ENCODE measurements around the gene DMAC2. TPM values are rescaled to one million over a fixed set of nuclear protein-coding genes. Genes with fewer than 3 reads are reported as not detected.
"Not testable (repeated sequence)": the region's sequence is repeated elsewhere in the genome, so short reads cannot be mapped to it uniquely, and the experiment has no call there.

Gene DMAC2
- polyA plus RNA-seq (2014; cell fraction: cytosol; rRNA removed), result 67.5 and 81.8 TPM in 2 replicates
- polyA plus RNA-seq (2014; cell fraction: nucleus; rRNA removed), result 28.4 and 38.2 TPM in 2 replicates

DNA sequence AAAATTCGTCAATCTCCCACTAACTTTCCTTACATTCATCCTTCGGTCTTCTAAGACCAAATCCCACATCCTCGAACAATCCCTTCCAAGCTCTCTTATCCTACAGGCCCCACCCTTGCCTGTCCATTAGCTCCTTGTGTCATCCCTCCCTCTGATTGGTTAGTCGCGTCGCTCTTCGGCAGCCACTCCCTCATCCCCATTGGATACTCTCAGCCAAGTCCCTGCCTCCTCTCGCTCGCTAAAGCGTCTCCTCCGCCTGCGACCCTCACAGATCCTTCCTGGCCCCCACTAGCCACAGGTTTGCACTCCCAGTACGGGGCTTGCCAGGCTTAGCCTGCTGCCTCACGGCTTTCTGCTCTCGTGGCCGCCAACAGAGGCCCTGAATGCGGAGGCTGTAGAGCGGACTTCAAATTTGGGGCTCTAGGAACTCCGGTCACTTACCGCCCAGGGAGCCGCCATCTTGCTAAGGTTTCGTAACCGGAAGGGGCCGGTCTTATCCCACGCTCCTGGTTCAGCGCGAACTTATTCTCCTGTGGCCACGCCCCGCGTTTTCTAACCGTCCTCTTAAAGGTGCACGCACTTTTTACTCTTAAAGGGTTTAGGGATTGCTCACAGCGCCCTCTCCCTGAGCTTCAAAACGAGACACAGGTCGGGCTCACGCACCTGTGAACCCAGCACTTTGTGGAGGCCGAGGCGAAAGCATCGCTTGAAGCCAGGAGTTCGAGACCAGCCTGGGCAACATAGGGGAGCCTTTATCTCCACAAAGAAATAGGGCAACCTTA lies at the start of gene DMAC2:
Gene DMAC2, minus strand, starts transcription at position 472 of the 782 bp plus-strand sequence. Its CDS starts 13 bp downstream, at position 459.
- peak; percentile 98 for DNase-seq (ENCODE audit: low spot score)

DNA sequence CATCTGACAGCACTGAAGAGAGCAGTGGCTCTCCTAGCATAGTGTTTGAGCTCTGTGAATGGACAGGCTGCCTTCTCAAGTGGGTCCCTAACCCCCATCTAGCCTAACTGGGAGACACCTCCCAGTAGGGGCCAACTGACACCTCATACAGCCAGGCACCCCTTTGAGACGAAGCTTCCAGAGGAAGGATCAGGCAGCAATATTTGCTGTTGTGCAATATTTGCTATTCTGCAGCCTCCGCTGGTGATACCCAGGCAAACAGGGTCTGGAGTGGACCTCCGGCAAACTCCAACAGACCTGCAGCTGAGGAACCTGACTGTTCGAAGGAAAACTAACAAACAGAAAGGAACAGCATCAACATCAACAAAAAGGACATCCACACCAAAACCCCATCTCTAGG lies 47.2 kb upstream of the DMAC2 start:
- DNase-seq (ENCODE audit: low spot score), result not testable (repeated sequence)

DNA sequence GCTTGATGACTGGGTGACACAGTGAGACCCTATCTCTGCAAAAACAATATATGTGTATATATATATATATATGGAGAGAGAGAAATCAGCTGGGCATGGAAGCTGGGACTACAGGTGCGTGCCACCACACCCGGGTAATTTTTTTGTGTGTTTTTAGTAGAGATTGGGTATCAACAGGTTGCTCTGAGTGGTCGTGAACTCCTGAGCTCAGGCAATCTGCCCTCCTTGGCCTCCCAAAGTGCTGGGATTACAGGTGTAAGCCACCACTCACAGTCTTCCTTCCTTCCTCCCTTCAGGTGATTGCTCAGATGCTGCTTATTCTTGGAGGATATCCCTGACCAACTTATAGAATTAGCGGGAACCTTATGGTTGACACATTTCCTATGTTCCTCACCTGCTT lies 45.1 kb upstream of the DMAC2 start:
- no peak for DNase-seq (ENCODE audit: low spot score)

DNA sequence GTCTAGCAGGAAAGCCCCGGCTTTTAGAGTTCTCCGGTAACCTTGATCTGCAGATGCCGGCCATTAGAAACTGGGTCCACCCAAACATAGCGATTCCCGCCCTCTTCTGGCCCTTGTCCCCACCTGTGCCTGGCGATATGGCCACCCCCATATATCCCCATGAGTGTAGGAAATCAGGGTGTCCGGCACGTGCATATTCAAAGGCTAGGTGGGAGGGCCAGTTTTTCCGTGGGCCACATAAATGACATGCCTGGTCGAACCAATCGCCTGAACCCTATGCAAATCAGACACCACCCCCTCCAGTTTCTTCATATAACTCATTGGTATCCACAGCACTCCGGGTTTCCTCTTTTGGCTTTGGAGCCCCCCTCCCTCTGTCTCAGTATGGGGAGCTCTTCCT lies 40.6 kb upstream of the DMAC2 start:
- DNase-seq (ENCODE audit: low spot score), result no peak

DNA sequence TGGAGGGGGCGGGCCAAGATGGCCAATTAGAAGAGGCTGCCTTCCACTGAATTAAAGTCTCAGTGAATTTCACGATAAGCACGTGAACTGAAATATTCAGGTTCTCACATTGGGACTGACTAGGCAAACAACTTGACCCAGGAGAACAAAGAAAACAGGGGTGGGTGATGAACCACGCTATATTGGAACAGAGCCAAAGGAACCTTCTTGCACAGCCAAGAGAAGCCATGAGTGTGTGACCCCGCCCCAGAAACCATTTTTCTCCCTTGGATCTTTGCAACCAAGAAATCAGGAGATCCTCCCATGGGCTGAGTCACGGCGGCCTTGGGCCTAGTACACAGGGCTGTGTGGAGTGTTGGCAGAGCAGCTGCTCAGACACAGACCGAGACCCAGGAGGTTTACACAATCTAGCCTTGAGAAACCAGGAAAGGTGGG lies 40.1 kb upstream of the DMAC2 start:
- peak; percentile 5 for DNase-seq (ENCODE audit: low spot score)

DNA sequence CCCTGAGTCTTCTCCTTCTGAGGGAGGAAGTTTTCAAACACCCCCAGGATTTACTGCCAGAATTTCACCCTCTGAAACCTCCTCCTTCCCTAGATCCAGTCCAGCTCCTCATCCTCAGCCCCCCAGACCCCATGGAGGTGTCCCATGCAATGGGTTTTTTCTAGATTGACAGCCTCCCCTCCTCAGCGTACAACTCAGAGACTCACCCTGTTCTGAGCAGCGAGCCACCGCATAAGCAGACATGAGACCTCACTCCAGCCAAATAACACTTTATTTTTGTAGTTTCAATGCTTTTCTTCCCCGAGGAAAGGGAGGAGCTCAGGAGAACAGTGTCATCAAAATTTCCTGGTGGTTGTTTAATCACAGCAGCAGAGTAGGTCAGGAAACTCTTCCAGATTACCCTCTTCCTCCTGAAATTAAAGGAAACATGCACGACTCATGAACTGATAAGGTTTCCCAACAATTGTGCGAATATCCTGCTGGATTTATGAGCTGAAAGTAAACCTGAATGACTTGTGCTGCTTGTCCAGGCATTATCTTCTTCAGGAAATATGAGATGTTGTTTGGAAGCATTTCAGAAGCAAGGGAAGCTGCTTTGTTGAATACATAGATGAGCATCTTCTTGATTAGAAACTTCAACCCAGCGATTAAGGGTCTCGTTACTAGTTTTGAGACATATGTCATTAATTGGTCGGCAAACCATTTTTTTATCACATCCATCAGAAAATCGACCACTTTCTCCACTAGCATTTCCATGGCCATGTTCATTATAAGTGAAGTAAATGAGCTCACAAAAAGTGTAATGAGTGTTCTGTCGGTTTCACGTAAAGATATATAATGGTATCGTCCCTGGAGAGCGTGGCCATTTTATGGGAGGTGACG lies 39.4 kb upstream of the DMAC2 start:
- no peak for DNase-seq (ENCODE audit: low spot score)

DNA sequence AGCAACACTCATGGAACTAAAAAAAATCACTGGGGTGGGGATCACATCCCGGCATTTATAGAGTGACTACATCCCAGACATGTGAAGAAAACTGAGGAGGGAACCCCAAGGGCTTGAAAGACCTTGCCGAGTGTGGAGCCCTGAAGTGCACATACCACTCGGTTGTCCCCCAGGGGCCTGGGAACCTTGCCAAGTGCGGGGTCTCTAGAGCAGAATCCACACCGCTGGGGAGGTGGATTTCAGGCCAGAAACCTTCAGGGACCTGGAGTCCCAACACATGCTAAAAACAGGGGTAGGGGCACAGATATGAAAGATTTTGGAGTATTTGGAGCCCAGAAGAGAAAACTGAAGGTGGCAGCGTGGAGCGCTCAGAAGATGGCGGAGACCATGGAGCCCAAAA lies 38.5 kb upstream of the DMAC2 start:
- DNase-seq (ENCODE audit: low spot score), result no peak

DNA sequence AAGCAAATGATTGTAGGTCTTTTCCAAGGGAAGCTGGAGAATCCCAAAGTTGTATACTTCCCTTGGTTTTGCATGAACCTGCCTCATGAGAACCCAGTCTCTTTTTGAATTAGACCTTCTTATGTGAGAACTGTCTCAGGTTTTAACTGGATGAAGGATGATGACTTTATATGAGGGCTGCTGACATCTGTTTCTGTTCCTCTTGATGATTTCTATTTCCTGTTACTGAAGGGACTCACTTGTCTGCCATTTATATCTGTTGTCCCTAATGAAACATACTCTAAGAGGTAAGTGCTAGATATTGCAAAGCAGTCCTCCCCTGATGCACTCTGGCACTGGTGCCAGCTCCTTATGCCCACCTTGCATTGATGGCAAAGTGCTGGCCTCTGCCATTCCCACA lies 36.9 kb upstream of the DMAC2 start:
- DNase-seq (ENCODE audit: low spot score), result no peak

DNA sequence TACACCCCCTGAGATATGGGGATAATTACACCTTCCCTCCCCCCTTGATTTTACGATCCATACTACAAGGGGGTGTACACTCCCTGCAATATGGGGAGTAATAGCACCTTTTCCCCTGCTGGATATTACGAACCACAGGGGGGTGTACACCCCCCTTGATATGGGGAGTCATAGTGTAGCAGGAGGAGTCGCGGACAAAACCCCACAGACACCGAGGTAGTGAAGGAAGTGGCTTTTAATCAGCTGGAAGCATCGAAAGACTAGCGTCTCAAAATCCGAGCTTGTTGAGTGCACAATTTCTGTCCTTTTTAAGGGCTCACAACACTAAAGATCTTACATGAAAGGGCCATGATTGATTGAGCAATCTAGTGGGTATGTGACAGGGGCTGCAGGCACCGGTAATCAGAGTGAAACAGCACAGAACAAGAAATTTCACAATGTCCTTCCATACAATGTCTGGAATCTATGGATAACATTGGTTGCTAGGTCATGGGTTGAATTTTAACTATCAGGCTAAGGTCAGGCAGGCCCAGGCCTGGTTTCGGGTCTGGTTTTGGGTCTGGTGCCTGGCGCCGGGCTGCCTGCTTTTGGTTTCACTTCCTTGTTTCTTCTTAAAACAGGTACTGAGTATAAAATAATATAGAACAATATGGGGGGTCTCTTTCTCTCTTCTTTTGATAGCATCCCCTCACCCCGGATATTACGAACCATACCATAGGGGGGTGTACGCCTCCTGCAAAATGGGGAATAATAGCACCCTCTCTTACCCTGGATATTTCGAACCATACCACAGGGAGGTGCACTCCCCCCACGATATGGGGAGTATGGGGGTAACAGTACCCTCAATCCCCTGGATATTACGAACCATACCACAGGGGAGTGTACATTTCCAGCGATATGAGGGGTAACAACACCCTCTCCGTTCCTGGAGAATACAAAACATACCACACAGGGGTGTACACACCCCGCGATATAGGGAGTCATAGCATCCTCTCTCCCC lies 23.8 kb upstream of the DMAC2 start:
- not testable (repeated sequence) for DNase-seq (ENCODE audit: low spot score)

DNA sequence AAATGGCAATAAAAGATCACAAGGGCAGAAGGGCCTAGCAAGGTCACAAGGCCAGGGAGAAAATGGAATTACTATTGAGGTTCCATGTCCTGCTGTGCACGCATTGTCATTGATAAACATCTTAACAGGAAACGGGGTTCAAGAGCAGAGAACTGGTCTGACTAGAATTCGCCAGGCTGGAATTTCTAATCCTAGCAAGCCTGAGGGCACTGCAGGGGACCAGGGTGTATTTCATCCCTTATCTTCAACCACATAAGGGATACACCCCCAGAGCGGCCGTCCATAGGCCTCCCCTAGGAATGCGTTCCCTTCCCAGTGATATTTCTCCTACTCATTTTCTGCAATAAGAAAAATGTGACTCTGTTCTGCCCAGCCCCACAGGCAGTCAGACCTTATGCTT lies 22.8 kb upstream of the DMAC2 start:
- no peak for DNase-seq (ENCODE audit: low spot score)

DNA sequence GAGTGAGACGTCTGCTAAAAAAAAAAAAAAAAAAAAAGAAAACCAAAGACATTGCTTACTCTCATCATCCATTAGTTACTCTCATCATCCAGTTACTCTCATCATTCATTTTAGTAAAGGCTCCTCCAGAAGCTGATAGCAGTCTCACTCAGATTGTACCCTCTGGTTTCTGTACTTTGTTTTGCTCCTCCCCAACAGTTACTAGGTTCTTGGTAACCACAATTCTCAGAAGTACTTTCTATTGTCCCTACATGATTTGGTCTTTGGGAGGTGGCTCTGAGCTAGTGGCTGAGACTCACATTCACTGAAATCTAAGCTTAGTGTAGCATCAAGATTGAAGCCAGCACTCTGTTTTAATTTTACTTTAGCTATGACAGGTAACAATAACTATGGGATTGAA lies 17.5 kb upstream of the DMAC2 start:
- no peak for DNase-seq (ENCODE audit: low spot score)

DNA sequence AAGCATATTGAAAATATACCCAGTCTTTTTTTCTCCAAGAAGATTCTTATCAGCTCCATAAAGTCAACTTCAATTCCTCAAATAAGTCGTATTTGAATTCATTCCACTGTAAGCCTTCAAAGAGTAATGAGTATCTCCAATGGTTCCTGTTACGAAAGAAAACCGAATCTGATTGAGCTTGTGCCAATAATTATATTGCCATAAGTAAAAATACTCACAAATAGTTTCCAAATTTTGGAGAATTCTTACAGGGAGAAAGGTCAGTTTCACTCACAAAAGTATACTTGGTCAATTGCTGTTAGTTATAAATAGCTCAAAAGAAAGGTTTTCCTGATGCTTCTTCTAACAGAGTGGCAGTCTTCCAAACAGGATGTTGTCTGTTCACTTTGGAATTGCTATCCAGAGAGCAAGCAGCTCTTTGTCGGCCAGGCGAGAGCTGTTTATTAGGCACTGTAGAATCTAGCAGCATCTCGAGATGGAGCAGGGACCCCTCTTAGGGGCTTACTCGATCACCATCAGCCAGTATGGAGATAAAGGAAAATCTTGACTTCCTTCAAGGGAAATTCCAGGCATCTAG lies 16.7 kb upstream of the DMAC2 start:
- DNase-seq (ENCODE audit: low spot score), result no peak

DNA sequence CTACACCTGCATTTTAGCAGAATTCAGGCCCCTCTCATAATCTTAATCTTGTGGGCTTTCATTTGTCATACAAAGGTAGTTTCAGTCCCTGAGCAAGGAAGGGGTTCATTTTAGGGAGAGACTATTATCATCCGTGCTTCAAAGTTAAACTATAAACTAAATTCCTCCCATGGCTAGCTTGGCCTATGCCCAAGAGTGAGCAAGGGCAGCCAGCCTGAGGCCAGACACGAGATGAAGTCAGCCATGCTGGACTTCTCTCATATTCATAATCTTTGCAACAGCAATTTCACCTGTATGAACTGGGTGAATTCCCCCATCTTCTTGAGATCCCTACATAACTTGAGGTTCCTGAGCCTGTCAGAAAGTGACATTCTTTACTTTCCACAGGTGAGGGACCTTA lies 16.2 kb upstream of the DMAC2 start:
- no peak for DNase-seq (ENCODE audit: low spot score)

DNA sequence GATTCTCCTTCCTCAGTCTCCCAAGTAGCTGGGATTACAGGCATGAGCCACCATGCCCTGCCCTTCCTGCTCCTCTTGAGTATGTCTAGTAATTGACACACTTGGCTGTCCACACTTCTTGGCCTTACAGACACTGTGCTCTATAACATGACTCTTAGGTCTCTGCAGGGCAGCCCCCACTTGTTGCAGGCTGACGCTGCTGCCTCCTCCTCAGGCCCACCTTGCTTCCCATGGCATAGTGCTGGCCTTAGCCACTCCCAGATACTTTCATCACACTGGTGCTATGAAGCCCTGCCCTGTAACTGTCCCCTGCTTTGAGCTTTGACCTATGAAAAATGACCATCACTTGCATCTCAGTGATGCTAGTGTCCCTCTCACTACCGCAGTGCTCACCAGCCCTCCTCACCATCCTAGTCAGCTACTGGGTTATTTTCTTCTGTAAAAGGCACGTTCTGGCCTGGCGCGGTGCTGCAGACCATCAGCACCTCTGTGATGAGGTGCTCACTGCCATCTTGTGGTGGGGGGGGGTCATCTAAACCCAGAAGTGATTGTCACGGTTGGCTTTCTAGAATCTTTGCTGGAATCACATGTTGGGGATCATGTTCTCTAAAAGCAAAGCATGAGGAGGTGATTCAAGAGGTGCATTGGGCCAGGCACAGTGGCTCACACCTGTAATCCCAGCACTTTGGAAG lies 13.0 kb upstream of the DMAC2 start:
- DNase-seq (ENCODE audit: low spot score), result no peak

DNA sequence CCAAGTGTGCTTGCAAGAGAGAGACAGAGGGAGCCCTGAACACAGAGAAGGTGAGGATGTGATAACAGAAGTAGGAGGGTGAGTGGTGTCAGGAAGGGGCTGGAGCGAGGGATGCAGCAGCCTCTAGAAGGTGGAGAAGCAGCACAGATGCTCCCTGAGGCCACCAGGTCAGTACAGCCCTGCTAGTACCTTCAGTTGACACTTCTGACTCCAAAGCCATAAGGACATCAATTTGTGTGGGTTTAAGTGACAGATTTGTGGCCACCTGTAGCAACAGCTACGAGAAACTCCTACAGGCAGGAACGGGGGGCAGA lies 10.1 kb upstream of the DMAC2 start:
- no peak for DNase-seq (ENCODE audit: low spot score)

DNA sequence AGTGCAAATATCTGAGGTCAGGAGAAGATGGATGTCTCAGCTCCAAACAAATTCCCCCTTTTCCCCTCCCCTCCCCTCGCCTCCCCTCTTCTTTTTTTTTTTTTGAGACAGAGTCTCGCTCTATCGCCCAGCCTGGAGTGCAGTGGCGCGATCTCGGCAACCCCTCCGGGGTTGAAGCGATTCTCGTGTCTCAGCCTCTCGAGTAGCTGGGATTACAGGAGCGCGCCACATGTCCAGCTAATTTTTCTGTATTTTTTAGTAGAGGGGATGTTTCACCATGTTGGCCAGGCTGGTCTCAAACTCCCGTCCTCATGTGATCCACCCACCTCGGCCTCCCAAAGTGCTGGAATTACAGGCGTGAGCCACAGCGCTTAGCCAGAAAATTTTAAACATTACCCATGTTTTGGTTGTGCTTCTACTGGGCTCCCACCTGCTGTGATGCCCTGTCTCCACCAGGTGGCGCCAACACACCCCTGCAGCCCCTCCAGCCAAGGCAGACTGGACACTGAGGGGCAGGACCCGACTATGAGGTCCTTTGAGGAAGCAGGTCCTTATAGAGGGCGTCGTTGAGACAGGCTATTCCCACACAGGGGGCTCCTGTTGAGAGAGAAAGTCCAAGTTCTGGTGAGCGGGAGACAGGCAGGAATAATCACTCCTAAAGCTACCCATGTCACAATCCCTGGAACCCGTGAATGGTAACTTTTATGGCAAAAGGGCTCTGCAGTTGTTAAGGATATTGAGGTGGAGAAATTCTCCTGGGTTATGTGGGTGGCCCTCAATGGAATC lies 9.6 kb upstream of the DMAC2 start:
- DNase-seq (ENCODE audit: low spot score), result peak; percentile 73

DNA sequence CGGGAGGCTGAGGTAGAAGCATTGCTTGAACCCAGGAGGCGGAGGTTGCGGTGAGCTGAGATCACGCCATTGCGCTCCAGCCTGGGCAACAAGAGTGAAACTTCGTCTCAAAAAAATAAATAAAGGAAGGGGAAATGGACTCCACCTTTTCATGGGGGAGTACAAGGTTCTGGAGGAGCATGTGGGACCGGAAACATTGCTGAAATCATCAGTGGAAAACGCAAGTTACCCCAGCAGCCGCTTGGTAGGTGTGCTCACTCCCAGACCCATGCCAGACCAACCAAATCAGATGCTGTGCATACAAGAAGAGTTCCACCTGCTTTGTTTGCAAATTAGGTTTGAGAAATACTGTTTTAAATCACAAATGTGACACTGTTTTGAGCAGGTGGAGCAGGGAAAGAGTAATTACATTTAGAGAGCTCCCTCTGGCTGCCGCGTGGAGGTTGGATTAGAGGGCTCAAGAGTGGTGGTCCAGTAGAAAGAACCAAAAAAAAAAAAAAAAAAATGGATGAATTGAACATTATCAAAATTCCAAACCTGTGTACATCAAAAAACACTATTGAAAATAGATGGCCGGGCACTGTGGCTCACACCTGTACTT lies 8.1 kb upstream of the DMAC2 start:
- DNase-seq (ENCODE audit: low spot score), result peak; percentile 60

DNA sequence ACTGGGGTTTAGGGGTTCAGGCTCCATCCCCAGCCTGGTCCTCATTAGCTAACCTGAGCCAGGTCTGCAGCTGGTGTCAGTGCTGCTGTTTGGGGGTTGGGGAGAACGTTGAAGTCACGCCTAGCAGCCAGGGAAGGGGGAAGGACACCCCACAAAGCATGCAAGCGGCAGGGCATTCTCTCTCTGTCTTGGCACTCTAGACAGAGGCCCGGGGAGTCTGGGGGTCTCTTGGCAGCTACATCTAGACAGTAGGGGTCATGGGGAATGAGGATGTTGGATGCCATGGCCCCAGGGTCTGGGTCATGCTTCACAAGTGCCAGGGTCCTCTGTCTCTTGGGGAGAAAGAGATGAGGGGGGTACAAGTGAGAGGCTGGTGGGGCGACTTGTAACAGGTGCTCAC lies 5.9 kb upstream of the DMAC2 start:
- no peak for DNase-seq (ENCODE audit: low spot score)

DNA sequence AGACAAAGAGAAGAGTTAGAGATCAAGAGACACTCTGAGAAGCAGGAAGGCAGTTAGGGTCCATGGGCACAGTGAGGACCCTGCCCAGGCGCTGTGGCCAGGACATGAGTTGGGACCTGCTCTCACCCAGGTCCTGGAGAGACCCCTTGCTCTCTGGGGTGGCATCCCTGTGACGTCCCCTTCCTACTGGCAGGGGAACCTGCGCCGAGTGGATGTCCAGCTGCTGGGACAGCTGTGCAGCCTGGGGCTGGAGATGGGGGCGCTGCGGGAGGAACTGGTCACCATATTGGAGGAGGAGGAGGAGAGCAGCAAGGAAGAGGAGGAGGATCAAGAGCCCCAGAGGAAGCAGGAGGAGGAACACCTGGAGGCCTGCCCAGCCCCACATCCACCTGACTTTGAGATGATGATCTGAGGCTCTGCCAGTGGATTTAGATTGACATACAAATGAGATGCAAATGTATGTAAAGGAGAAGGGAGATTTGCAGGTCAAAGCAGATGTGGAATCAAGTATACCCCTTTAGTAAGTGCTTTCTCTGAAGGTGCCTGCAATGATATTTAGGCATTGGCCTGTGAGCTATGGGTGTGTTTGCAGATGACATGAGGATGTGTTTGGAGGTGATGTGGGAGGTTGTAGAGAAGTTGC lies 4.2 kb upstream of the DMAC2 start:
- no peak for DNase-seq (ENCODE audit: low spot score)
